Endothelial cell of umbilical vein (primary cell): ENCODE data around the gene ASCL1. TPM values are rescaled to one million over a fixed set of nuclear protein-coding genes. Genes with fewer than 3 reads are reported as not detected.

Source experiments
- BruUV-seq: library from RNA; stranded (reverse); fragments of 400-500 nt; replicated peaks from 2 replicates; lab custom pipeline; 2021; lab: Mats Ljungman, UMichigan
- CTCF ChIA-PET: fragments of 300-600, 350-600 bp; sonication (Branson Sonifier 250); formaldehyde crosslinking; loops from one replicate; lab custom pipeline; 2021; ENCODE audit warnings: antibody characterized with exemption, inconsistent platforms; lab: Charles Lee
- POLR2A ChIA-PET: fragments of 300-600, 350-600 bp; sonication (Branson Sonifier 250); formaldehyde crosslinking; loops from one replicate; lab custom pipeline; 2021; ENCODE audit warnings: antibody characterized with exemption, inconsistent platforms; lab: Charles Lee
- DNase-seq: peaks from one replicate; pipeline ENCODE4 v3.0.0-alpha.2; 2011; ENCODE audit warnings: low read depth, low spot score
- FAIRE-seq: peaks from 2 replicates; lab custom pipeline; 2011; peaks lifted over from hg19 to GRCh38; lab: Jason Lieb, UNC
- H2AFZ ChIP-seq: 2 replicates; pipeline ENCODE4 v1.6.0; 2012; ENCODE audit warnings: low read depth, low read length, control low read depth, inconsistent platforms
- H3K27ac ChIP-seq: 2 replicates; pipeline ENCODE4 v1.5.1; 2011; ENCODE audit warnings: low read depth, mild to moderate bottlenecking, control low read depth, low read length, moderate library complexity; ENCODE audit not compliant: insufficient read depth
- H3K27me3 ChIP-seq, 2 experiments: 2 replicates each; pipeline versions ENCODE4 v1.6.0 to v1.6.1; 2011; ENCODE audit warnings: low read length in 2 of 2, mixed read lengths in 1 of 2; ENCODE audit not compliant: control insufficient read depth in 2 of 2, insufficient read depth in 2 of 2
- H3K36me3 ChIP-seq, 2 experiments: 2 replicates in 1 of 2; 3 replicates in 1 of 2; pipeline ENCODE4 v1.5.1; 2011; ENCODE audit warnings: low read length in 2 of 2, mild to moderate bottlenecking in 1 of 2, moderate library complexity in 1 of 2; ENCODE audit not compliant: control insufficient read depth in 2 of 2, insufficient read depth in 2 of 2; ENCODE audit errors: extremely low read depth in 1 of 2
- H3K4me1 ChIP-seq: 3 replicates; pipeline ENCODE4 v1.5.1; 2011; ENCODE audit warnings: mild to moderate bottlenecking, low read length; ENCODE audit not compliant: control insufficient read depth, insufficient read depth; ENCODE audit errors: extremely low read depth
- H3K4me2 ChIP-seq: 2 replicates; pipeline ENCODE4 v1.6.1; 2011; ENCODE audit warnings: low read length, control low read depth, mixed read lengths; ENCODE audit not compliant: insufficient read depth
- H3K4me3 ChIP-seq, 3 experiments: fragments of 200-600 bp in 1 of 3; sonication (generic), shearing (Covaris generic) in 1 of 3; replicated peaks in 1 of 3; 2 replicates each; pipeline ENCODE4 v1.5.1; 2011 to 2016; ENCODE audit warnings: control low read depth in 3 of 3, low read length in 3 of 3, mild to moderate bottlenecking in 2 of 3, inconsistent platforms in 1 of 3, low read depth in 1 of 3, moderate library complexity in 1 of 3; ENCODE audit not compliant: insufficient read depth in 1 of 3
- H3K79me2 ChIP-seq: 2 replicates; pipeline ENCODE4 v1.6.0; 2012; ENCODE audit warnings: low read length, inconsistent platforms; ENCODE audit not compliant: control insufficient read depth, insufficient read depth
- H3K9ac ChIP-seq: replicated peaks from 2 replicates; pipeline ENCODE3; 2011; ENCODE audit warnings: low read length, control low read depth; ENCODE audit not compliant: insufficient read depth; ENCODE audit errors: extremely low read depth
- H3K9me1 ChIP-seq: replicated peaks from 3 replicates; pipeline ENCODE4 v1.6.0; 2011; ENCODE audit warnings: mild to moderate bottlenecking, low read length; ENCODE audit not compliant: control insufficient read depth, insufficient read depth; ENCODE audit errors: extremely low read depth
- H3K9me3 ChIP-seq: replicated peaks from 2 replicates; pipeline ENCODE4 v1.5.1; 2012; ENCODE audit warnings: low read length, inconsistent platforms; ENCODE audit not compliant: control insufficient read depth, insufficient read depth
- H4K20me1 ChIP-seq: replicated peaks from 2 replicates; pipeline ENCODE3; 2011; ENCODE audit warnings: mild to moderate bottlenecking, low read length; ENCODE audit not compliant: control insufficient read depth, insufficient read depth; ENCODE audit errors: extremely low read depth
- CTCF ChIP-seq, 2 donors: IDR thresholded peaks; 1 replicate in 1 of 2; 2 replicates in 1 of 2; pipeline ENCODE4 v1.5.1; 2011; ENCODE audit warnings: low read length in 2 of 2, mild to moderate bottlenecking in 2 of 2, moderate library complexity in 2 of 2, control low read depth in 1 of 2, inconsistent platforms in 1 of 2, low read depth in 1 of 2; ENCODE audit not compliant: insufficient read depth in 1 of 2; ENCODE audit errors: extremely low read depth in 1 of 2
- EZH2 ChIP-seq: IDR thresholded peaks from 2 replicates; pipeline ENCODE4 v1.6.1; 2012; ENCODE audit warnings: borderline replicate concordance, low read depth, mild to moderate bottlenecking, moderate library complexity, low read length, inconsistent platforms; ENCODE audit not compliant: severe bottlenecking
- FOS ChIP-seq: IDR thresholded peaks from 2 replicates; pipeline ENCODE4 v1.6.1; 2011; ENCODE audit warnings: mild to moderate bottlenecking, low read length, moderate library complexity, borderline replicate concordance; ENCODE audit not compliant: insufficient read depth
- GATA2 ChIP-seq: IDR thresholded peaks from 2 replicates; pipeline ENCODE4 v1.7.0; 2011; ENCODE audit warnings: low read depth, mild to moderate bottlenecking, moderate library complexity, mixed read lengths, low read length; ENCODE audit not compliant: insufficient read length, insufficient read depth
- JUN ChIP-seq: IDR thresholded peaks from 2 replicates; pipeline ENCODE4 v1.6.1; 2011; ENCODE audit warnings: borderline replicate concordance, low read depth; ENCODE audit not compliant: insufficient read length, insufficient read depth
- MAX ChIP-seq: IDR thresholded peaks from 2 replicates; pipeline ENCODE4 v1.6.1; 2011; ENCODE audit not compliant: insufficient read depth, insufficient read length
- MYC ChIP-seq: IDR thresholded peaks from one replicate; pipeline ENCODE4 v1.6.1; 2011; ENCODE audit warnings: mild to moderate bottlenecking, low read depth, low read length
- POLR2A ChIP-seq: IDR thresholded peaks from 2 replicates; pipeline ENCODE4 v1.6.1; 2012; ENCODE audit warnings: low read depth, mild to moderate bottlenecking, control low read depth, low read length
- POLR2AphosphoS5 ChIP-seq: IDR thresholded peaks from 2 replicates; pipeline ENCODE4 v1.6.1; 2012; ENCODE audit warnings: low read depth, mild to moderate bottlenecking, control low read depth, low read length, moderate library complexity; ENCODE audit not compliant: insufficient read depth
- dilution Hi-C: fragments of 300-500 bp; cut with MboI; formaldehyde crosslinking; loops from one replicate; pipeline ENCODE4 v1.15.0; 2019; ENCODE audit warnings: low sequenced_read_pairs; ENCODE audit not compliant: extremely low pct_ligation_motif_present
- intact Hi-C: fragments of 100-400 bp; cut with micrococcal nuclease; formaldehyde crosslinking; loops from one replicate; pipeline ENCODE4 v1.10.0; 2022
- polyA plus RNA-seq, 4 experiments: library from polyadenylated mRNA; depleted of rRNA in 3 of 4; stranded (reverse) in 3 of 4; unstranded in 1 of 4; fragments of >200 nt; gene quantifications; 2 replicates each; pipeline versions ENCODE4 v1.2.1 to v1.2.3, GENCODE V29; 2011 to 2012; ENCODE audit warnings: missing spikeins in 1 of 4
- total RNA-seq: library from RNA; stranded (reverse); gene quantifications from 2 replicates; pipeline ENCODE4 v1.2.3, GENCODE V29; 2021

The ASCL1 gene
- total and polyA plus RNA-seq, 2 donors (not counting 3 experiments of a cell fraction or from before 2014, with no cell fraction given): not detected

- no peak for DNase-seq
- peaks cover 40 to 63% of the 10 kb centered on the region in 2 experiments for H3K27me3 ChIP-seq
- H2AFZ ChIP-seq: no peak overlapping the region
- H3K36me3 ChIP-seq: no peaks in the 10 kb centered on the region
- ChIA-PET CTCF (no interaction called here), POLR2A (no interaction called here)
- BruUV-seq: no TSS peak
- dilution Hi-C loops: no loop called here
- H3K27ac ChIP-seq: no peak overlapping the region
- H3K4me2 ChIP-seq: no peak overlapping the region
- no peaks in the 10 kb centered on the region for H3K9me3 ChIP-seq
- TF ChIP-seq POLR2A: no peak
- no peak for TF ChIP-seq JUN
- no peak for TF ChIP-seq EZH2
- TF ChIP-seq MYC: no peak
- TF ChIP-seq POLR2AphosphoS5: no peak
- no peak for TF ChIP-seq MAX
- no peak for TF ChIP-seq FOS
- TF ChIP-seq CTCF (IDR thresholded peaks at IDR 0.05; ENCODE audit: extremely low read depth in 1 of 2, insufficient read depth in 1 of 2, low read depth in 1 of 2, low read length in 2 of 2): no peak
- no peak for TF ChIP-seq GATA2
- H3K9me1 ChIP-seq: no peaks in the 10 kb centered on the region
- peaks cover 4% of the 10 kb centered on the region for H3K4me1 ChIP-seq
- no peak for FAIRE-seq
- intact Hi-C loops: no loop called here
- no peaks in the 10 kb centered on the region for H4K20me1 ChIP-seq
- H3K9ac ChIP-seq: no peak overlapping the region
- no peaks in the 10 kb centered on the region for H3K79me2 ChIP-seq
- no peak overlapping the region for H3K4me3 ChIP-seq
Measured at GRCh38 chr12:102955926-102956737, 1.3 kb upstream of the ASCL1 start.
